Heart left ventricle (tissue), 16 donors: ENCODE results near the gene PRDM5. TPM values are rescaled to one million over a fixed set of nuclear protein-coding genes. Genes with fewer than 3 reads are reported as not detected.

Source experiments
- ATAC-seq, 4 donors: fragments of 200-7000 bp; cut with Tn5 transposase; one replicate each; pipeline ENCODE4 v1.9.1; 2020 to 2022; ENCODE audit warnings: moderate library complexity in 4 of 4, mild to moderate bottlenecking in 3 of 4, moderate number of reproducible peaks in 1 of 4
- DNase-seq, 5 donors: peaks; one replicate each; pipeline ENCODE4 v3.0.0-alpha.2; 2020
- H3K27ac ChIP-seq, 12 donors: fragments of 200-600 bp; sonication (generic) in 4 of 12; one replicate each; pipeline versions ENCODE4 v1.5.0 to v1.8.0; 2016 to 2022; ENCODE audit warnings: mild to moderate bottlenecking in 2 of 12
- H3K27me3 ChIP-seq, 9 donors: fragments of 200-600 bp; sonication (generic) in 2 of 9; one replicate each; pipeline versions ENCODE4 v1.5.1 to v1.8.0; 2016 to 2022; ENCODE audit warnings: mild to moderate bottlenecking in 3 of 9
- H3K36me3 ChIP-seq, 9 donors: fragments of 200-600 bp; sonication (generic) in 2 of 9; one replicate each; pipeline versions ENCODE4 v1.5.0 to v1.8.0; 2018 to 2022; ENCODE audit warnings: mild to moderate bottlenecking in 2 of 9
- H3K4me1 ChIP-seq, 12 donors: fragments of 200-600 bp; sonication (generic) in 4 of 12; one replicate each; pipeline versions ENCODE4 v1.5.0 to v1.8.0; 2016 to 2022; ENCODE audit warnings: mild to moderate bottlenecking in 3 of 12
- H3K4me3 ChIP-seq, 12 donors: fragments of 200-600 bp; sonication (generic) in 4 of 12; one replicate each; pipeline versions ENCODE4 v1.5.0 to v1.8.0; 2017 to 2022; ENCODE audit warnings: mild to moderate bottlenecking in 9 of 12, moderate library complexity in 4 of 12
- H3K9me3 ChIP-seq, 12 donors: fragments of 200-600 bp; sonication (generic) in 4 of 12; one replicate each; pipeline versions ENCODE4 v1.5.0 to v1.8.0; 2016 to 2022; ENCODE audit warnings: mild to moderate bottlenecking in 1 of 12
- POLR2A ChIP-seq, 2 donors: fragments of 450-650 bp; IDR thresholded peaks; one replicate each; pipeline ENCODE4 v1.6.1; 2017; ENCODE audit warnings: antibody characterized with exemption in 2 of 2, mild to moderate bottlenecking in 2 of 2, moderate library complexity in 2 of 2
- WGBS, 4 donors: extraction: QIAGEN DNeasy Blood & Tissue Kit in 2 of 4; methylation state at CpG; one replicate each; pipeline versions ENCODE4 v1.1.5 to v1.1.7; 2013 to 2018; 5-methylcytosine and 5-hydroxymethylcytosine counted together
- intact Hi-C, 10 donors: fragments of 100-400 bp; cut with DNase I; formaldehyde crosslinking; loops; one replicate each; pipeline versions ENCODE4 v1.11.1 to v1.14.2; 2022
- polyA plus RNA-seq, 2 donors: library from polyadenylated mRNA; stranded (reverse); fragments of 200-250 nt; gene quantifications; one replicate each; pipeline ENCODE4 v1.2.3, GENCODE V29; 2013
- total RNA-seq, 9 donors: library from RNA; depleted of rRNA in 2 of 9; stranded (reverse); fragments of >200 nt in 2 of 9; fragmentation: NEBNext Ultra II Directional in 3 of 9; extraction: Animal tissue kit (Norgen Biotek cat#: 25700) in 3 of 9; gene quantifications; one replicate each; pipeline versions ENCODE4 v1.1.0 to v1.2.4, GENCODE V29; 2016 to 2023
- TF ChIP-seq, protein P1 (sequence below), 12 donors: fragments of 200-600 bp; sonication (generic) in 4 of 12; IDR thresholded peaks; one replicate each; pipeline versions ENCODE4 v1.5.0 to v1.8.0; 2018 to 2022; ENCODE audit warnings: antibody characterized with exemption in 12 of 12, mild to moderate bottlenecking in 5 of 12
- donor health status: ischemic (EF 13 %, LVEDD 7.1; RV severe dilation, severe dysfunction).
- donor health status: healthy with polysubstance abuse.
- donor health status: DM: no; HTN: yes; CAD: no.
- donor health status: DM: no; HTN: no; CAD: no.
- donor health status: ischemic (EF 25% LVEDD 6.9; RV normal size, moderate dysfunction).
- donor health status: ischemic (EF 25% LVEDD 5.7; RV mildly dilated, moderate dysfunction).
- donor health status: healthy.
- donor health status: DM: yes; HTN: yes; CAD: no.
- donor health status: ischemic (EF 35%, LVEDD 5.7; RV mildly dilated, moderate dysfunction).
- donor health status: nonischemic (EF 11% LVEDD 7.7; RV severe dilation, severe dysfunction).
- donor health status: DM: yes; HTN: yes; CAD: no.
- donor health status: PGD.
- donor health status: ischemic (EF 29% LVEDD 5.4; RV normal size, mild dysfunction).
- donor health status: nonischemic (EF 23%, LVEDD 6.1; RV moderate dilation, normal function).

The PRDM5 gene
- total and polyA plus RNA-seq, 11 donors, result 2.0 to 19.7 (median 9.1) TPM

GRCh38 chr4:120853161-120853935 lies 69.2 kb downstream of the PRDM5 start:
- no peak for ATAC-seq
- intact Hi-C loops, result no loop called here
- H3K27ac ChIP-seq, result no peak overlapping the region
- no peak for DNase-seq
- H3K27me3 ChIP-seq, result no peaks in the 10 kb centered on the region
- H3K9me3 ChIP-seq, result peaks cover 0 to 4% (median 0%) of the 10 kb centered on the region in 12 donors
- 80 to 86% (median 85%) methylated on average over 7 of the region's 7 CpGs for WGBS, 4 donors
- H3K36me3 ChIP-seq, result peaks cover 0 to 10% (median 0%) of the 10 kb centered on the region in 9 donors
- TF ChIP-seq POLR2A (IDR thresholded peaks at IDR 0.05), result no peak
- TF ChIP-seq, protein P1, sequence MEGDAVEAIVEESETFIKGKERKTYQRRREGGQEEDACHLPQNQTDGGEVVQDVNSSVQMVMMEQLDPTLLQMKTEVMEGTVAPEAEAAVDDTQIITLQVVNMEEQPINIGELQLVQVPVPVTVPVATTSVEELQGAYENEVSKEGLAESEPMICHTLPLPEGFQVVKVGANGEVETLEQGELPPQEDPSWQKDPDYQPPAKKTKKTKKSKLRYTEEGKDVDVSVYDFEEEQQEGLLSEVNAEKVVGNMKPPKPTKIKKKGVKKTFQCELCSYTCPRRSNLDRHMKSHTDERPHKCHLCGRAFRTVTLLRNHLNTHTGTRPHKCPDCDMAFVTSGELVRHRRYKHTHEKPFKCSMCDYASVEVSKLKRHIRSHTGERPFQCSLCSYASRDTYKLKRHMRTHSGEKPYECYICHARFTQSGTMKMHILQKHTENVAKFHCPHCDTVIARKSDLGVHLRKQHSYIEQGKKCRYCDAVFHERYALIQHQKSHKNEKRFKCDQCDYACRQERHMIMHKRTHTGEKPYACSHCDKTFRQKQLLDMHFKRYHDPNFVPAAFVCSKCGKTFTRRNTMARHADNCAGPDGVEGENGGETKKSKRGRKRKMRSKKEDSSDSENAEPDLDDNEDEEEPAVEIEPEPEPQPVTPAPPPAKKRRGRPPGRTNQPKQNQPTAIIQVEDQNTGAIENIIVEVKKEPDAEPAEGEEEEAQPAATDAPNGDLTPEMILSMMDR (IDR thresholded peaks at IDR 0.05), result no peak
- H3K4me1 ChIP-seq, result peaks cover 0 to 6% (median 0%) of the 10 kb centered on the region in 12 donors
- no peak overlapping the region for H3K4me3 ChIP-seq

- WGBS, 4 donors, result 78 to 88% (median 83%) methylated on average over 3 of the region's 3 CpGs
- ATAC-seq, result no peak
- Histone ChIP-seq H3K27me3 (no peaks in the 10 kb centered on the region), H3K27ac (no peak overlapping the region), H3K9me3 (peaks cover 0 to 4% (median 0%) of the 10 kb centered on the region in 12 donors), H3K36me3 (peaks cover 0 to 10% (median 0%) of the 10 kb centered on the region in 9 donors), H3K4me3 (no peak overlapping the region), H3K4me1 (peaks cover 0 to 5% (median 0%) of the 10 kb centered on the region in 12 donors)
- intact Hi-C loops, result loop anchor here in 1 of 10 donors (2.0 kb wide), 1 partner anchor 61 kb away; no protein-coding TSS in a partner anchor
- TF ChIP-seq POLR2A (IDR thresholded peaks at IDR 0.05), result no peak
- TF ChIP-seq, protein P1 (IDR thresholded peaks at IDR 0.05), result no peak
- no peak for DNase-seq
Measured at GRCh38 chr4:120850018-120850599, 72.4 kb downstream of the PRDM5 start.

- Histone ChIP-seq H3K27me3 (no peaks in the 10 kb centered on the region), H3K9me3 (peaks cover 0 to 4% (median 0%) of the 10 kb centered on the region in 12 donors), H3K36me3 (peaks cover 0 to 6% (median 0%) of the 10 kb centered on the region in 9 donors), H3K4me3 (no peak overlapping the region), H3K27ac (no peak overlapping the region), H3K4me1 (peaks cover 0 to 5% (median 0%) of the 10 kb centered on the region in 12 donors)
- intact Hi-C loops, result no loop called here
- TF ChIP-seq, protein P1 (IDR thresholded peaks at IDR 0.05), result no peak
- TF ChIP-seq POLR2A (IDR thresholded peaks at IDR 0.05), result no peak
- DNase-seq (no peak), ATAC-seq (no peak)
- 83 to 93% (median 88%) methylated on average over 2 of the region's 2 CpGs for WGBS, 4 donors
Measured at GRCh38 chr4:120847019-120847582, 75.4 kb downstream of the PRDM5 start.

- WGBS, 4 donors, result 90 to 93% (median 91%) methylated on average over 2 of the region's 2 CpGs
- H3K36me3 ChIP-seq, result no peaks in the 10 kb centered on the region
- no peak overlapping the region for H3K27ac ChIP-seq
- H3K4me1 ChIP-seq, result peaks cover 0 to 6% (median 0%) of the 10 kb centered on the region in 12 donors
- H3K9me3 ChIP-seq, result no peaks in the 10 kb centered on the region
- TF ChIP-seq, protein P1 (IDR thresholded peaks at IDR 0.05), result no peak
- no peak for TF ChIP-seq POLR2A (IDR thresholded peaks at IDR 0.05)
- H3K4me3 ChIP-seq, result no peak overlapping the region
- no peaks in the 10 kb centered on the region for H3K27me3 ChIP-seq
- ATAC-seq, result no peak
- DNase-seq, result no peak
- intact Hi-C loops, result no loop called here
Measured at GRCh38 chr4:120844528-120844921, 78.0 kb downstream of the PRDM5 start.
